Neural cell (in vitro differentiated cells): Measurements from ENCODE around the gene ALOX12. TPM values are rescaled to one million over a fixed set of nuclear protein-coding genes. Genes with fewer than 3 reads are reported as not detected.
"Not testable (repeated sequence)": the region's sequence is repeated elsewhere in the genome, so short reads cannot be mapped to it uniquely, and the experiment has no call there.

Experiments
- H2AFZ ChIP-seq: fragments of 200-600, 300-800 bp; sonication (generic), shearing (Covaris generic); 2 replicates; pipeline ENCODE4 v1.6.0; 2014; ENCODE audit warnings: low read depth, mild to moderate bottlenecking, antibody characterized with exemption, low read length, moderate library complexity
- H3F3A ChIP-seq: fragments of 200-600 bp; shearing (Covaris generic); 2 replicates; pipeline ENCODE4 v1.6.1; 2016; ENCODE audit warnings: mild to moderate bottlenecking, moderate library complexity, mixed read lengths, antibody characterized with exemption, low read length; ENCODE audit not compliant: insufficient read depth, poor library complexity, severe bottlenecking
- H3K27ac ChIP-seq: fragments of 200-600, 300-800 bp; sonication (generic), shearing (Covaris generic); 2 replicates; pipeline ENCODE4 v1.5.1; 2014; ENCODE audit warnings: mild to moderate bottlenecking, low read length, moderate library complexity
- H3K27me3 ChIP-seq: fragments of 300-800, 200-600 bp; sonication (generic), shearing (Covaris generic); 2 replicates; pipeline ENCODE4 v1.6.0; 2014; ENCODE audit warnings: mild to moderate bottlenecking, low read depth, low read length, moderate library complexity; ENCODE audit not compliant: insufficient read depth
- H3K36me3 ChIP-seq: fragments of 300-800, 200-600 bp; sonication (generic), shearing (Covaris generic); 2 replicates; pipeline ENCODE4 v1.5.1; 2014; ENCODE audit warnings: mild to moderate bottlenecking, antibody characterized with exemption, low read length, moderate library complexity; ENCODE audit not compliant: insufficient read depth
- H3K4me2 ChIP-seq: fragments of 300-800, 200-600 bp; sonication (generic), shearing (Covaris generic); 2 replicates; pipeline ENCODE4 v1.6.0; 2014; ENCODE audit warnings: mild to moderate bottlenecking, low read length
- H3K4me3 ChIP-seq: fragments of 300-800, 200-600 bp; sonication (generic), shearing (Covaris generic); 2 replicates; pipeline ENCODE4 v1.5.1; 2014; ENCODE audit warnings: mild to moderate bottlenecking, low read length, moderate library complexity
- H3K79me2 ChIP-seq: fragments of 200-600 bp; shearing (Covaris generic); replicated peaks from 2 replicates; pipeline ENCODE4 v1.6.0; 2014; ENCODE audit warnings: mild to moderate bottlenecking, low read length, moderate library complexity; ENCODE audit not compliant: insufficient read depth
- H3K9ac ChIP-seq: fragments of 300-800, 200-600 bp; sonication (generic), shearing (Covaris generic); 2 replicates; pipeline ENCODE4 v1.6.1; 2016; ENCODE audit warnings: mild to moderate bottlenecking, low read length, mixed read lengths
- H3K9me2 ChIP-seq: fragments of 200-600 bp; shearing (Covaris generic); 2 replicates; pipeline ENCODE4 v1.6.1; 2016; ENCODE audit warnings: mild to moderate bottlenecking, low read length, mixed read lengths; ENCODE audit not compliant: insufficient read depth
- H3K9me3 ChIP-seq: fragments of 200-600, 300-800 bp; sonication (generic), shearing (Covaris generic); 2 replicates; pipeline ENCODE4 v1.6.1; 2016; ENCODE audit warnings: mild to moderate bottlenecking, mixed run types, low read length, moderate library complexity, mixed read lengths
- H4K20me1 ChIP-seq: fragments of 200-600 bp; shearing (Covaris generic); 2 replicates; pipeline ENCODE4 v1.6.1; 2016; ENCODE audit warnings: mild to moderate bottlenecking, mixed run types; ENCODE audit not compliant: insufficient read depth
- CTCF ChIP-seq: fragments of 450-650 bp; IDR thresholded peaks from 2 replicates; pipeline ENCODE4 v1.5.1; 2014; ENCODE audit warnings: antibody characterized with exemption, mild to moderate bottlenecking, moderate library complexity; ENCODE audit not compliant: poor library complexity, severe bottlenecking
- EP300 ChIP-seq: fragments of 450-650 bp; conservative IDR thresholded peaks from 2 replicates; pipeline ENCODE4 v1.6.1; 2014; ENCODE audit warnings: antibody characterized with exemption, mild to moderate bottlenecking, moderate library complexity; ENCODE audit not compliant: poor library complexity, severe bottlenecking
- EZH2 ChIP-seq: fragments of 200-600, 300-800 bp; shearing (Covaris generic), sonication (generic); IDR thresholded peaks from 2 replicates; pipeline ENCODE4 v1.6.1; 2014; ENCODE audit warnings: antibody characterized with exemption, low read length, borderline replicate concordance, mild to moderate bottlenecking; ENCODE audit not compliant: insufficient read depth, poor library complexity, severe bottlenecking
- MXI1 ChIP-seq: fragments of 450-650 bp; conservative IDR thresholded peaks from 2 replicates; pipeline ENCODE4 v1.6.1; 2014; ENCODE audit warnings: antibody characterized with exemption, mild to moderate bottlenecking; ENCODE audit not compliant: poor library complexity, severe bottlenecking
- POLR2AphosphoS5 ChIP-seq: IDR thresholded peaks from 2 replicates; pipeline ENCODE4 v1.6.1; 2012
- RAD21 ChIP-seq: fragments of 450-650 bp; conservative IDR thresholded peaks from 2 replicates; pipeline ENCODE4 v1.6.1; 2014; ENCODE audit warnings: antibody characterized with exemption, mild to moderate bottlenecking, moderate library complexity
- REST ChIP-seq: IDR thresholded peaks from 2 replicates; pipeline ENCODE4 v1.6.1; 2012; ENCODE audit warnings: borderline replicate concordance
- SMC3 ChIP-seq: fragments of 450-650 bp; conservative IDR thresholded peaks from 2 replicates; pipeline ENCODE4 v1.6.1; 2014; ENCODE audit warnings: antibody characterized with exemption, mild to moderate bottlenecking, moderate library complexity; ENCODE audit not compliant: poor library complexity
- TAF1 ChIP-seq: IDR thresholded peaks from 2 replicates; pipeline ENCODE4 v1.6.1; 2012; ENCODE audit warnings: low read depth
- polyA plus RNA-seq: library from polyadenylated mRNA; depleted of rRNA; stranded (reverse); fragments of >200 nt; gene quantifications from 2 replicates; pipeline ENCODE4 v1.2.3, GENCODE V29; 2014

The ALOX12 gene
- polyA plus RNA-seq, 1 donor from 2014 or later: not detected

- Histone ChIP-seq H3K9me2 (no peaks in the 10 kb centered on the region), H3K27me3 (no peaks in the 10 kb centered on the region), H3K79me2 (no peaks in the 10 kb centered on the region), H4K20me1 (no peaks in the 10 kb centered on the region), H3K27ac (no peak overlapping the region), H3K4me2 (no peak overlapping the region), H2AFZ (no peak overlapping the region), H3K9me3 (peaks cover under 1% of the 10 kb centered on the region), H3K9ac (no peak overlapping the region), H3K4me3 (no peak overlapping the region), H3K36me3 (no peaks in the 10 kb centered on the region), H3F3A (no peaks in the 10 kb centered on the region)
- TF ChIP-seq EP300 (no peak), SMC3 (no peak), MXI1 (no peak), POLR2AphosphoS5 (no peak), CTCF (no peak), EZH2 (no peak), TAF1 (no peak), RAD21 (no peak), REST (no peak)
Measured at GRCh38 chr17:6969323-6969726, 26.5 kb upstream of the ALOX12 start.

DNA sequence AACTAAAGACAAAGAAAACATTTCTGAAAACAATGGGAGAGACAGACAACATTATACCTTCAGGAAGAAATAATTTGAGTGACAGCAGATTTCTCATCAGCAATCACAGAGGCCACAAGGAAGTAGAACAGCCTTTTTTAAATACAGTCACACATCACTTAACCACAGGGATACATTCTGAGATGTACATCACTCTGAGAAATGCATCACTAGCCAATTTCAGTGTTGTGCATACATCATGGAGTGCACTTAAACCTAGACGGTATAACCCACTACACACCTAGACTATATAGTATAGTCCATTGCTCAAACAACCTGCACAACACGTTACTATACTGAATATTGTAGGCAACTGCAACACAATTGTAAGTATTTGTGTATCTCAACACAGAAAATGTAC, 24.9 kb upstream of the ALOX12 start:
- Histone ChIP-seq H3K36me3 (no peaks in the 10 kb centered on the region), H3K4me3 (no peak overlapping the region), H4K20me1 (no peaks in the 10 kb centered on the region), H2AFZ (no peak overlapping the region), H3K9me3 (no peaks in the 10 kb centered on the region), H3K9me2 (no peaks in the 10 kb centered on the region), H3K79me2 (no peaks in the 10 kb centered on the region), H3K4me2 (no peak overlapping the region), H3F3A (no peaks in the 10 kb centered on the region), H3K9ac (no peak overlapping the region), H3K27me3 (no peaks in the 10 kb centered on the region), H3K27ac (no peak overlapping the region)
- no peak for TF ChIP-seq MXI1
- TF ChIP-seq POLR2AphosphoS5: no peak
- TF ChIP-seq CTCF: no peak
- no peak for TF ChIP-seq TAF1
- no peak for TF ChIP-seq EZH2

DNA sequence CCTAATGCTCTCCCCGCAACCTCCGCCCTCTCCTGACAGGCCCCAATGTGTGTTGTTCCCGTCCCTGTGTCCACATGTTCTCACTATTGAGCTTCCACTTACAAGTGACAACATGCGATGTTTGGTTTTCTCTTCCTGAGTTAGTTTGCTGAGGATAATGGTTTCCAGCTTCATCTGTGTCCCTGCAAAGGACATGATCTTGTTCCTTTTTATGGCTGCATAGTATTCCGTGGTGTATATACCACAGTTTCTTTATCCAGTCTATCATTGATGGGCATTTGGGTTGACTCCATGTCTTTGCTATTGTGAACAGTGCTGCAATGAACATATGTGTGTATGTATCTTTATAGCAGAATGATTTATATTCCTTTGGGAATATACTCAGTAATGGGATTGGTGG, 16.4 kb upstream of the ALOX12 start:
- not testable (repeated sequence) for H3K27ac ChIP-seq, H3K9me2 ChIP-seq, H3K27me3 ChIP-seq, H3K4me2 ChIP-seq, H3K4me3 ChIP-seq, H3K9ac ChIP-seq, H2AFZ ChIP-seq, H4K20me1 ChIP-seq, H3K9me3 ChIP-seq, H3K36me3 ChIP-seq, H3K79me2 ChIP-seq, H3F3A ChIP-seq
